WI38 (cell line): ENCODE measurements around the gene TADA2A.
"Not testable (repeated sequence)": the region's sequence is repeated elsewhere in the genome, so short reads cannot be mapped to it uniquely, and the experiment has no call there.

ENCODE experiments used
- H3K4me3 ChIP-seq: 2 replicates; pipeline ENCODE4 v1.5.1; 2011; ENCODE audit warnings: low read depth, mild to moderate bottlenecking, control low read depth, low read length
- CTCF ChIP-seq: IDR thresholded peaks from 2 replicates; pipeline ENCODE4 v1.5.1; 2012; ENCODE audit warnings: low read depth, mild to moderate bottlenecking, control low read depth, low read length

TADA2A gene

GRCh38 chr17:37446027-37446426 lies 39.3 kb downstream of the TADA2A start:
- TF ChIP-seq CTCF, result no peak
- no peak overlapping the region for H3K4me3 ChIP-seq

GRCh38 chr17:37447641-37448040 lies 41.0 kb downstream of the TADA2A start:
- no peak overlapping the region for H3K4me3 ChIP-seq
- TF ChIP-seq CTCF, result no peak

GRCh38 chr17:37450112-37450511 lies 43.4 kb downstream of the TADA2A start:
- TF ChIP-seq CTCF, result no peak

GRCh38 chr17:37457801-37458200 lies 51.1 kb downstream of the TADA2A start:
- not testable (repeated sequence) for H3K4me3 ChIP-seq

More at GRCh38 chr17:37450112-37450511, 43.4 kb downstream of the TADA2A start:
- no peak overlapping the region for H3K4me3 ChIP-seq

- TF ChIP-seq CTCF, result no peak
- no peak overlapping the region for H3K4me3 ChIP-seq
Observed at GRCh38 chr17:37458805-37459204, 52.1 kb downstream of the TADA2A start.

GRCh38 chr17:37461668-37462067 lies 55.0 kb downstream of the TADA2A start:
- no peak for TF ChIP-seq CTCF
- no peak overlapping the region for H3K4me3 ChIP-seq

- TF ChIP-seq CTCF, result no peak
- no peak overlapping the region for H3K4me3 ChIP-seq
Observed at GRCh38 chr17:37462492-37462891, 55.8 kb downstream of the TADA2A start.

- no peak overlapping the region for H3K4me3 ChIP-seq
- TF ChIP-seq CTCF, result no peak
Observed at GRCh38 chr17:37463039-37463438, 56.4 kb downstream of the TADA2A start.
